Measurements from ENCODE around the gene ENO1. TPM values are rescaled to one million over a fixed set of nuclear protein-coding genes. Genes with fewer than 3 reads are reported as not detected.

The ENO1 gene
- total and polyA plus RNA-seq, 2 of the 4 experiments (the other 2 are of a cell fraction), result 2,125 to 3,643 TPM

DNA sequence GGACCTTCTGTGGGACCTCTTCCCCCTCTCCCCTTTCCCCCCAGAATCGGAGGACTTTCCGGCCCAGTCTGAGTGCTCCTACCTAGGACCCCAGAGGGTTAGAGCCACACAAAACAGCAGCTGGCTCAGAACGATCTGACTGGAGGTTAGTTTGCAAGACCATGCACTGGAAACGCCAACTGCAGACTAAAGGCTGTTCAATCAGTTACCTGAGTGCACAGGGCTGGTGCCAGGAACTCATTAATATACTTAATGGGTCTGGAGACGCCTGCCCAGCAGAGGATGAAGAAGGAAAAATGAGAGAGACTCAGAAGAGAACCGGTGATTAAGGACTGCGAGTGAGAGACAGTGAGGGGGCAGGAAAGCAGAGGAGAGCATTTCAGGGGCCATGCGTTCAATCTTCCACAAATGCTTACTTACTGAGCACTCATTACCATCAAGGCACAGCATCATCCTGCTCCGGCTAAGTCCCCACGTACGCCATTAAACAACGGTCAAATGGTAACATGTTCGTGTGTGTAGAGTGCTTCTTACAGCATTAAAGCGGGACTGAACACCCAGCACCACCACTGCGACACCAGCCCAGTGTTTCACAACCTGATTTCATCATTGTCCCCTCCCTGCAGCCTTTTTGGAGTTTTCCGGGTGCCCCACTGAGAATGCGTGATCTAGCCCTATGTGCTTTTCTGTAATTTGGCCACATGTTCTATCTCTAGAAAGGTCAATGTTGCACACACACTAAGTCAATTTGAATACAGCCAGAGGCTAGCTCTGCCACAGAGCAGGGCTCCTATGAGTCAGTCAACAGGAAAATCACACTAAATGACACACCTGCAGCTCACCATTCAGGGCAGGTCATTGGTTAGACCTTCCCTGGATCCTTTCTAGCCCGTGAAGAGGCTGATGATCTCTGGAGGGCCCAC, 7.6 kb downstream of the ENO1 start:
- H3K18ac ChIP-seq (ENCODE audit: low read depth, low read length), result no peak overlapping the region
- H4K20me1 ChIP-seq (ENCODE audit: insufficient read depth, low read length), result peaks cover 100% of the 10 kb centered on the region
- no peak overlapping the region for H3K9ac ChIP-seq (ENCODE audit: low read depth, low read length)
- H3K4me3 ChIP-seq (ENCODE audit: insufficient read depth, low read depth, low read length), result no peak overlapping the region
- peaks cover 58 to 87% of the 10 kb centered on the region in 2 experiments for H3K79me1 ChIP-seq (ENCODE audit: low read depth in 1 of 2, low read length in 2 of 2)
- no peak overlapping the region for H2BK20ac ChIP-seq (ENCODE audit: low read depth, low read length)
- H2BK5ac ChIP-seq (ENCODE audit: low read depth, low read length, poor library complexity, severe bottlenecking), result no peak overlapping the region
- peak overlapping the region; percentile 33; the same call in 1 of the 2 replicates for H3K27ac ChIP-seq (ENCODE audit: insufficient read depth, low read length)
- CTCF ChIA-PET, result no interaction called here
- no peak overlapping the region for H4K5ac ChIP-seq (ENCODE audit: low read depth, low read length)
- dilution Hi-C loops (cut with HindIII; ENCODE audit: low sequenced_read_pairs, unreplicated experiment), result no loop called here
- TF ChIP-seq MAZ (IDR thresholded peaks at IDR 0.05; ENCODE audit: borderline replicate concordance, low read depth, low read length) (no peak), SMC3 (IDR thresholded peaks at IDR 0.05; ENCODE audit: low read depth, low read length) (no peak), ELK1 (IDR thresholded peaks at IDR 0.05; ENCODE audit: borderline replicate concordance, low read depth, low read length) (no peak), RAD21 (IDR thresholded peaks at IDR 0.05; ENCODE audit: low read length) (no peak), NFE2L2 (IDR thresholded peaks at IDR 0.05; ENCODE audit: low read depth, low read length) (no peak)
- TF ChIP-seq, protein P1, sequence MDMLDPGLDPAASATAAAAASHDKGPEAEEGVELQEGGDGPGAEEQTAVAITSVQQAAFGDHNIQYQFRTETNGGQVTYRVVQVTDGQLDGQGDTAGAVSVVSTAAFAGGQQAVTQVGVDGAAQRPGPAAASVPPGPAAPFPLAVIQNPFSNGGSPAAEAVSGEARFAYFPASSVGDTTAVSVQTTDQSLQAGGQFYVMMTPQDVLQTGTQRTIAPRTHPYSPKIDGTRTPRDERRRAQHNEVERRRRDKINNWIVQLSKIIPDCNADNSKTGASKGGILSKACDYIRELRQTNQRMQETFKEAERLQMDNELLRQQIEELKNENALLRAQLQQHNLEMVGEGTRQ (IDR thresholded peaks at IDR 0.05; ENCODE audit: low read depth, low read length), result no peak
- 0 out of 4 replicates have a peak overlapping the region, but pooled peaks of 1 of the 2 experiments have one; percentile 9 for H4K8ac ChIP-seq (ENCODE audit: low read depth in 2 of 2, low read length in 2 of 2)
- peaks cover 26% of the 10 kb centered on the region for H3K9me1 ChIP-seq (ENCODE audit: insufficient read depth, low read length)
- H4K91ac ChIP-seq (ENCODE audit: insufficient read depth, low read depth, low read length), result no peak overlapping the region
- no peak overlapping the region for H3K4me2 ChIP-seq (ENCODE audit: low read depth, low read length)
- no peak overlapping the region for H2BK15ac ChIP-seq (ENCODE audit: low read depth, low read length)
- peaks cover 85% of the 10 kb centered on the region for H3K36me3 ChIP-seq (ENCODE audit: control insufficient read depth, insufficient read depth, low read length)
- POLR2A ChIA-PET (ENCODE audit: unreplicated experiment), result interaction anchor here (0.5 kb wide), 1 partner anchor 9 kb away, joined by 4 read pairs; no protein-coding TSS in a partner anchor
- no peak overlapping the region for H2BK120ac ChIP-seq (ENCODE audit: low read depth, low read length)
- H3K4me1 ChIP-seq (ENCODE audit: control insufficient read depth, insufficient read depth, low read length), result peaks cover 42% of the 10 kb centered on the region
- H3K14ac ChIP-seq (replicated peaks; ENCODE audit: low read depth, low read length), result no peak overlapping the region
- intact Hi-C loops (cut with micrococcal nuclease), result loop anchor here (5.0 kb wide), 2 partner anchors 116 to 136 kb away; no protein-coding TSS in a partner anchor
- no peaks in the 10 kb centered on the region for H3K9me3 ChIP-seq (ENCODE audit: control insufficient read depth, insufficient read depth, low read length)
- no peak overlapping the region for H2AFZ ChIP-seq (replicated peaks; ENCODE audit: low read length, poor library complexity)
- WGBS, 2 experiments (ENCODE audit: extremely low coverage in 2 of 2, insufficient read length in 1 of 2), result 93% methylated on average over 11 of the region's 18 CpGs; no CpG with 5 or more reads in 1 of the 2 experiments
- H2AK5ac ChIP-seq (ENCODE audit: low read depth, low read length), result no peak overlapping the region
- no peak for ATAC-seq (ENCODE audit: low read depth)
- no peak overlapping the region for H3K23ac ChIP-seq (ENCODE audit: low read depth, low read length)
- H3K4ac ChIP-seq (ENCODE audit: low read depth, low read length), result no peak overlapping the region
- no peak for DNase-seq
- in situ Hi-C loops (cut with MboI; ENCODE audit: low sequenced_read_pairs), result loop anchor here (25.0 kb wide), 1 partner anchor 884 kb away; no protein-coding TSS in a partner anchor
- no TSS peak for BruUV-seq (replicated peaks)
- H3K27me3 ChIP-seq (ENCODE audit: control insufficient read depth, insufficient read depth, low read length), result no peaks in the 10 kb centered on the region
- no peak overlapping the region for H2AK9ac ChIP-seq (replicated peaks; ENCODE audit: low read depth, low read length, poor library complexity)
- no peak overlapping the region for H3K56ac ChIP-seq (ENCODE audit: extremely low read depth, insufficient read depth, low read length)
